Gastroesophageal sphincter (tissue), 4 donors: ENCODE results near the gene SPDYE3. TPM values are rescaled to one million over a fixed set of nuclear protein-coding genes. Genes with fewer than 3 reads are reported as not detected.

ENCODE experiments used
- small RNA-seq, 4 donors: library from RNA; depleted of rRNA; stranded (forward); fragments of <200 nt; gene quantifications; one replicate each; pipeline ENCODE3, GENCODE V24; 2016
- total RNA-seq, 4 donors: library from RNA; depleted of rRNA; stranded (reverse); fragments of >200 nt; gene quantifications; one replicate each; pipeline ENCODE4 v1.1.0, GENCODE V29; 2016

Gene SPDYE3
- total RNA-seq, 4 donors from 2014 or later, result not detected

Small RNA genes within 50 kb of the gene (small RNA-seq; reads per million reads assigned to genes)
- 0 reads per million in 4 donors for gene RF00019

Other genes with a start within 250 kb of the SPDYE3 start
- 10 to 100 TPM; 18.9 to 30.2 (median 20.6) TPM for gene ZNF3, start 226.0 kb upstream of the SPDYE3 start, total RNA-seq
- 10 to 100 TPM; 40.7 to 83.6 (median 62.9) TPM for gene COPS6, start 218.7 kb upstream of the SPDYE3 start, total RNA-seq
- gene MCM7, start 206.3 kb upstream of the SPDYE3 start, total RNA-seq, result 10 to 100 TPM; 30.7 to 52.0 (median 45.1) TPM
- gene AP4M1, start 206.1 kb upstream of the SPDYE3 start, total RNA-seq, result 10 to 100 TPM; 21.8 to 29.3 (median 24.7) TPM
- gene TAF6, start 188.3 kb upstream of the SPDYE3 start, total RNA-seq, result 100 to 1,000 TPM in 1 of 4 donors, 10 to 100 TPM in 3; 36.3 to 107 (median 68.7) TPM
- gene CNPY4, start 188.1 kb upstream of the SPDYE3 start, total RNA-seq, result 10 to 100 TPM; 13.0 to 21.0 (median 14.8) TPM
- 1 to 10 TPM; 4.8 to 8.1 (median 6.6) TPM for gene MBLAC1, start 180.7 kb upstream of the SPDYE3 start, total RNA-seq
- 100 to 1,000 TPM; 109 to 228 (median 148) TPM for gene LAMTOR4, start 158.8 kb upstream of the SPDYE3 start, total RNA-seq
- gene TRAPPC14, start 149.0 kb upstream of the SPDYE3 start, total RNA-seq, result 1 to 10 TPM; 3.0 to 7.8 (median 7.3) TPM
- 1 to 10 TPM; 2.0 to 3.6 (median 2.8) TPM for gene GAL3ST4, start 139.1 kb upstream of the SPDYE3 start, total RNA-seq
- gene GPC2, start 130.3 kb upstream of the SPDYE3 start, total RNA-seq, result 1 to 10 TPM in 3 of 4 donors, under 1 TPM in 1; 0.39 to 3.4 (median 2.0) TPM
- gene STAG3, start 129.8 kb upstream of the SPDYE3 start, total RNA-seq, result under 1 TPM in 1 of 4 donors, not detected in 3; 0.47 TPM
- under 1 TPM in 1 of 4 donors, not detected in 3; 0.27 TPM for gene PVRIG, start 87.8 kb upstream of the SPDYE3 start, total RNA-seq
- gene PILRB, start 50.4 kb downstream of the SPDYE3 start, total RNA-seq, result 10 to 100 TPM; 11.8 to 61.8 (median 24.2) TPM
- 10 to 100 TPM in 1 of 4 donors, 1 to 10 TPM in 3; 2.5 to 10.7 (median 4.7) TPM for gene PILRA, start 65.8 kb downstream of the SPDYE3 start, total RNA-seq
- gene ZCWPW1, start 121.0 kb downstream of the SPDYE3 start, total RNA-seq, result 1 to 10 TPM; 4.9 to 8.2 (median 5.8) TPM
- 10 to 100 TPM; 27.9 to 34.2 (median 30.8) TPM for gene MEPCE, start 122.1 kb downstream of the SPDYE3 start, total RNA-seq
- gene PPP1R35, start 128.8 kb downstream of the SPDYE3 start, total RNA-seq, result 10 to 100 TPM; 19.9 to 26.3 (median 20.7) TPM
- gene SPACDR, start 156.6 kb downstream of the SPDYE3 start, total RNA-seq, result under 1 TPM in 1 of 4 donors, not detected in 3; 0.67 TPM
- 10 to 100 TPM; 20.2 to 38.1 (median 26.1) TPM for gene TSC22D4, start 171.5 kb downstream of the SPDYE3 start, total RNA-seq
- 1 to 10 TPM in 3 of 4 donors, under 1 TPM in 1; 0.94 to 3.1 (median 1.8) TPM for gene NYAP1, start 176.2 kb downstream of the SPDYE3 start, total RNA-seq
- 10 to 100 TPM; 26.0 to 60.1 (median 36.6) TPM for gene AGFG2, start 231.5 kb downstream of the SPDYE3 start, total RNA-seq